CD1c-positive myeloid dendritic cell (primary cell): ENCODE data around the gene PPP3CA.

Source experiments
- DNase-seq: peaks from one replicate; pipeline ENCODE4 v3.0.0-alpha.2; 2016; ENCODE audit errors: extremely low spot score

The PPP3CA gene

DNA sequence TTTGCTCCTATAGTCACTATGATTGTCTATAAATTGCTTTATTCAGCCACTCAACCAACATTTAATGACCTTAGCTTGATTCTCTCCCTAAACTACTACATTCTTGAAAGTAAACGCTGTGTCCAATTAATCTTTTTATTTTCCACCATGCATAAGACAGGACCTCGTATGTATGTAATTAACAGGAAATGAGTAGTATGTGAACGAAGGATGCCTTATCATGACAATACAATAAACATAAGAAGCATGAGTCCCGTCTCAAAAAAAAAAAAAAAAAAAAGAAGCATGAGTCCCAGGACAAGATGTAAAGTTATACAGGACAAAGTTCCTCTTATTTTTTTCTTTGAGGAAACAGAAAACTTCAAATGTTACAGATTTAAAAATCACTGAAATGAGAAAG is 92.5 kb downstream of the PPP3CA start:
- no peak for DNase-seq

DNA sequence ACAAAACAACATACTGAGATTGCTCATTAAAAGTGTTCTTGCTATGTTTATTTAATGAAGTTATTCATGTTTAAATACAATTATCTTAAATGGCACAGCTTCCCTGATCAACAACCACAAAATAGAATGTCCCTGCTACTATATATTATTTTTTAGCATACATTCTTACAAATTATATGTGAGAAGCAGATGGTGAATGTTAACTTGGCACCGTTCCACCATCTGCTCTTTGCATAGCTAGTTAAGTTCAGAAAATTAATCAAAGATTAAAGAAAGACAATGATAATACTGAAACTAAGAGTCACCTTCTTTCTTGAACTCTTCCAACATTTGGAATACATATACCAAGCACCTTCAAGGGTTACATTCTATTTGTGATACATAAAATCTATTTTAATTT is 94.2 kb downstream of the PPP3CA start:
- DNase-seq: no peak

GRCh38 chr4:101252721-101253120 is 94.6 kb downstream of the PPP3CA start:
- no peak for DNase-seq

- DNase-seq: no peak
Observed at GRCh38 chr4:101251261-101251660, 96.1 kb downstream of the PPP3CA start.

GRCh38 chr4:101244349-101244748 is 103.0 kb downstream of the PPP3CA start:
- DNase-seq: no peak

- DNase-seq: no peak
Observed at GRCh38 chr4:101242441-101242840, 104.9 kb downstream of the PPP3CA start.

DNA sequence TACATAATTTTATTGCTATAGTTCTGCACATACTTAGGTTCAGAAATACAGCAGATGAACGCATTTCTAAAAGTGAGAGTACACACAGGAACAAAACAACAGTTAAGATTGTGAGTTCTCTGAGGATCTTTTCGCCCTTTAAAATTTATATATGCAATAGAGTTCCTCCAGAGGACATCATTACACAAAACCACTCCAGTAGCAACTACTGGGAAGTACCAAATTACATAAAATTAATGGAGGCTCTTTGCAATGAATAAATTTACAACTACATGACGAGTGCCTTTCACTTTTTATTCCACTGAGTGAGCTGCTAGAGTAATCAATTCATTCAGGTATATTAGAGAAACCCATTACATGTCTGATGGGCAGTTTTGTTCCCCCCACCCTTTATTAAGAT is 107.2 kb downstream of the PPP3CA start:
- DNase-seq: no peak

DNA sequence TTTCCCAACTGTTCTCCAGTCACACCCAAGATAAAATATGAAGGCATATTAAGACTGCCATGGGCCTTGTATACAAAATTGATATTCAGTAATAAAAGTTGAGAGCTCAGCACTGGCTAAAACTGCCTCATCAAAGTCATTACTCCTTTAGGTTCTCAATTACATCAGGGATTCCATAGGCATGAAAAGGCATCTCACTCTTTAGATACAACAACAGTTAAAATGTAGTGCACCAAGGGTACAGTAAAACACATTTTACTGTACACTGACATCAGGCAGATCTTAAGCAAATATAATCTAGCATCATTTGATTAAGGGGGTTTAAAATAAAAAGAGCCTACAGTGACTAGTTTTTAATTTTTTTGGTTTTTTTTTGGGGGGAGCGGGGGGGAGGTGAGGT is 107.7 kb downstream of the PPP3CA start:
- DNase-seq: no peak

- no peak for DNase-seq
Observed at GRCh38 chr4:101238706-101239105, 108.6 kb downstream of the PPP3CA start.

GRCh38 chr4:101237773-101238172 is 109.6 kb downstream of the PPP3CA start:
- DNase-seq: no peak

DNA sequence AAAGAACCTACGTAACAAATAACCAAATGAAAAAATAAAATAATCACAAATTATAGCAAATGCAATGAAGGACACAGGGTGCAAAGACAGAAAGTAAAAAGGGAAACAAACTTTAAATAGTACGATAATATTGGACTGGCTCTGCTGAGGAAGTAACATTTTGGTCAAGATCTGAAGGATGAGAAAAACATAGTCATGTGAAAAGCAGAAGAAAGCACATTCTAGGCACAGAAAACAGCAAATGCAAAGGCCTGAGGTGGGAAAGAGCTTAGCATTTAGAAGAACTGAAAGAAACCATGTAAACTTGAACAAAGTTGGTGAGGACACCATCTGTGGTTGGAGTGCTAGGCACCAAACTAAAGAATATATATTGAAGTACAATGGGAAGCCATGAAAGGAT is 111.2 kb downstream of the PPP3CA start:
- DNase-seq: peak; percentile 24

GRCh38 chr4:101234141-101234540 is 113.2 kb downstream of the PPP3CA start:
- DNase-seq: peak; percentile 40

DNA sequence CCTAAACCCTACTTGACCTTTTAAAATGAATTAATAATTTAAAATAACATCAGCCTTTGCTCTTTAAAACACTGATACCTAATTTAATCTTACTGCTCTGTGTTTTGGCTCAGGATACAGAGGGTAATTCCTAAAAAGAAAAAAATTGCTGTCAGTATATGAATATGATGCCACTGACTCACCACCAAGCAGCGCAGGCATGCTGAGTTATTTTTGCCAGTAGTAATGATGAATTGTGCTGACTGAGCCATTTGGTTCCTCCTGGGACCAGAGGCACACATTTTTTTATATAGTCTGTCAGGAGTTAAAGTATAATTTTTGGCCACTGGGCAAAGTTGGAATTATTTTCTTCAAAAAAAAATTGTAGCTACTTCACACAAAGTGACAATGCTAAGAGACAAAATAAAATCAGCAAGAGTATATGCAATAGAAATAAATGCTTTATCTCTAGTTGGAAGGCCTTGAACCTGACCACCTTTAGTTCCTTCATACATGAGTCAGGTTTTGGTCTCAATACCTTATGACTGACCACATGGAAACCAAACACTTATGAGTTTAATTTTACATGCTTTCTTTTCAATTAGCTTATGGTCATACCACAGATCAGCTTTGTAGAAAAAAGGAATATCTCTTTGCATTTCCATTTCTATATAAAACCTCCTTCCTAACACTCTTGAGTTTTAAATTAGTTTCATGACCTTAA is 115.1 kb downstream of the PPP3CA start:
- peak; percentile 26 for DNase-seq

- no peak for DNase-seq
Observed at GRCh38 chr4:101230801-101231426, 116.4 kb downstream of the PPP3CA start.

GRCh38 chr4:101229116-101229515 is 118.2 kb downstream of the PPP3CA start:
- no peak for DNase-seq

GRCh38 chr4:101227715-101228114 is 119.6 kb downstream of the PPP3CA start:
- DNase-seq: no peak

- no peak for DNase-seq
Observed at GRCh38 chr4:101224358-101225218, 122.7 kb downstream of the PPP3CA start.

- no peak for DNase-seq
Observed at GRCh38 chr4:101222156-101222845, 125.0 kb downstream of the PPP3CA start.

GRCh38 chr4:101221294-101221693 is 126.0 kb downstream of the PPP3CA start:
- DNase-seq: no peak

- no peak for DNase-seq
Observed at GRCh38 chr4:101218894-101219293, 128.4 kb downstream of the PPP3CA start.

DNA sequence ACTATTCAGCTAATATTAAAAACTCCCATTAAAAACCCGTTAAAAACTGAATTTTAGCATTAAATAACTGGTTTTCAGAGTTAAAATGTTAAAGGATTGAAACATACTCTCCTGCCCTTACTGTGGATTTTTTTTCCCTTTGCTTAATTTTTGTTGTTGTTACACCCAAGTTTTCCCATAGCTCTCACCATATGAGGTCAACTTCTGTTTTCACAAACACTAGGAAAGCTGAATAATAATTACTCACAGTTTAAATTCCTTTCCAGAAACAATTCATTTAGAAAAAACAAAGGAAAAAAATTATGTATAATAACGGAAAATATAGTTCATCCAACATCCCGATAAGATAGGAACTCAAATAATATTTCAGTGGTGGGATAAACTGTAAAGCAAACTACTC is 129.0 kb downstream of the PPP3CA start:
- no peak for DNase-seq

- DNase-seq: no peak
Observed at GRCh38 chr4:101217353-101218031, 129.8 kb downstream of the PPP3CA start.
